Measurements from ENCODE around the gene WDFY4. TPM values are rescaled to one million over a fixed set of nuclear protein-coding genes. Genes with fewer than 3 reads are reported as not detected.

Gene WDFY4
- total RNA-seq, 6 donors from 2014 or later: 10.1 to 48.9 (median 32.1) TPM

GRCh38 chr10:48806342-48806741 is 121.7 kb downstream of the WDFY4 start:
- H3K9me3 ChIP-seq: no peaks in the 10 kb centered on the region
- 60 to 63% methylated on average over 4 of the region's 4 CpGs for WGBS, 2 donors
- H3K27ac ChIP-seq: no peak overlapping the region
- no peaks in the 10 kb centered on the region for H3K36me3 ChIP-seq
- DNase-seq (no peak), ATAC-seq (ENCODE audit: low FRiP score in 2 of 2) (no peak)
- no peaks in the 10 kb centered on the region for H3K27me3 ChIP-seq
- TF ChIP-seq POLR2AphosphoS5 (IDR thresholded peaks at IDR 0.05) (no peak), POLR2A (IDR thresholded peaks at IDR 0.05) (no peak), EP300 (IDR thresholded peaks at IDR 0.05) (no peak)
- H3K4me1 ChIP-seq: peaks cover 0 to 22% (median 8%) of the 10 kb centered on the region in 4 donors
- H3K4me3 ChIP-seq: no peak overlapping the region

- DNase-seq: no peak
- Histone ChIP-seq H3K9me3 (no peaks in the 10 kb centered on the region), H3K27me3 (no peaks in the 10 kb centered on the region), H3K4me1 (peaks cover 0 to 20% (median 7%) of the 10 kb centered on the region in 4 donors), H3K27ac (no peak overlapping the region), H3K36me3 (no peaks in the 10 kb centered on the region), H3K4me3 (no peak overlapping the region)
- 63 to 76% methylated on average over 2 of the region's 2 CpGs for WGBS, 2 donors
- ATAC-seq (ENCODE audit: low FRiP score in 2 of 2): peak in 1 of 2 donors; percentile 34
- TF ChIP-seq POLR2A (IDR thresholded peaks at IDR 0.05): no peak
- TF ChIP-seq POLR2AphosphoS5 (IDR thresholded peaks at IDR 0.05): no peak
- TF ChIP-seq EP300 (IDR thresholded peaks at IDR 0.05): no peak
- TF ChIP-seq CTCF (IDR thresholded peaks at IDR 0.05): no peak
Observed at GRCh38 chr10:48807791-48808470, 123.3 kb downstream of the WDFY4 start.

- no peak overlapping the region for H3K4me3 ChIP-seq
- H3K27ac ChIP-seq: no peak overlapping the region
- DNase-seq (no peak), ATAC-seq (ENCODE audit: low FRiP score in 2 of 2) (no peak)
- no peaks in the 10 kb centered on the region for H3K9me3 ChIP-seq
- 89 to 92% methylated on average over 2 of the region's 2 CpGs for WGBS, 2 donors
- H3K36me3 ChIP-seq: no peaks in the 10 kb centered on the region
- H3K4me1 ChIP-seq: peaks cover 0 to 11% (median 7%) of the 10 kb centered on the region in 4 donors
- TF ChIP-seq POLR2AphosphoS5 (IDR thresholded peaks at IDR 0.05): no peak
- TF ChIP-seq EP300 (IDR thresholded peaks at IDR 0.05): no peak
- no peak for TF ChIP-seq POLR2A (IDR thresholded peaks at IDR 0.05)
- no peak for TF ChIP-seq CTCF (IDR thresholded peaks at IDR 0.05)
- no peaks in the 10 kb centered on the region for H3K27me3 ChIP-seq
Observed at GRCh38 chr10:48809261-48809660, 124.6 kb downstream of the WDFY4 start.

- H3K9me3 ChIP-seq: no peaks in the 10 kb centered on the region
- DNase-seq (no peak), ATAC-seq (ENCODE audit: low FRiP score in 2 of 2) (peak in 1 of 2 donors; percentile 20)
- H3K36me3 ChIP-seq: no peaks in the 10 kb centered on the region
- H3K27ac ChIP-seq: no peak overlapping the region
- H3K4me3 ChIP-seq: no peak overlapping the region
- H3K4me1 ChIP-seq: no peaks in the 10 kb centered on the region
- 86 to 90% methylated on average over 5 of the region's 5 CpGs for WGBS, 2 donors
- TF ChIP-seq EP300 (IDR thresholded peaks at IDR 0.05): no peak
- TF ChIP-seq CTCF (IDR thresholded peaks at IDR 0.05): no peak
- no peak for TF ChIP-seq POLR2AphosphoS5 (IDR thresholded peaks at IDR 0.05)
- TF ChIP-seq POLR2A (IDR thresholded peaks at IDR 0.05): no peak
- no peaks in the 10 kb centered on the region for H3K27me3 ChIP-seq
Observed at GRCh38 chr10:48811461-48811860, 126.8 kb downstream of the WDFY4 start.

- Histone ChIP-seq H3K4me1 (no peaks in the 10 kb centered on the region), H3K4me3 (no peak overlapping the region), H3K27ac (no peak overlapping the region), H3K27me3 (no peaks in the 10 kb centered on the region), H3K9me3 (no peaks in the 10 kb centered on the region), H3K36me3 (no peaks in the 10 kb centered on the region)
- DNase-seq (no peak), ATAC-seq (ENCODE audit: low FRiP score in 2 of 2) (peak in 1 of 2 donors; percentile 79)
- 95 to 100% methylated on average over 4 of the region's 4 CpGs for WGBS, 2 donors
- TF ChIP-seq EP300 (IDR thresholded peaks at IDR 0.05) (no peak), CTCF (IDR thresholded peaks at IDR 0.05) (no peak), POLR2AphosphoS5 (IDR thresholded peaks at IDR 0.05) (no peak), POLR2A (IDR thresholded peaks at IDR 0.05) (no peak)
Observed at GRCh38 chr10:48811917-48812316, 127.2 kb downstream of the WDFY4 start.
